ENCODE data around the gene CFAP45.
"Not testable (repeated sequence)": the region's sequence is repeated elsewhere in the genome, so short reads cannot be mapped to it uniquely, and the experiment has no call there.

Gene CFAP45

DNA sequence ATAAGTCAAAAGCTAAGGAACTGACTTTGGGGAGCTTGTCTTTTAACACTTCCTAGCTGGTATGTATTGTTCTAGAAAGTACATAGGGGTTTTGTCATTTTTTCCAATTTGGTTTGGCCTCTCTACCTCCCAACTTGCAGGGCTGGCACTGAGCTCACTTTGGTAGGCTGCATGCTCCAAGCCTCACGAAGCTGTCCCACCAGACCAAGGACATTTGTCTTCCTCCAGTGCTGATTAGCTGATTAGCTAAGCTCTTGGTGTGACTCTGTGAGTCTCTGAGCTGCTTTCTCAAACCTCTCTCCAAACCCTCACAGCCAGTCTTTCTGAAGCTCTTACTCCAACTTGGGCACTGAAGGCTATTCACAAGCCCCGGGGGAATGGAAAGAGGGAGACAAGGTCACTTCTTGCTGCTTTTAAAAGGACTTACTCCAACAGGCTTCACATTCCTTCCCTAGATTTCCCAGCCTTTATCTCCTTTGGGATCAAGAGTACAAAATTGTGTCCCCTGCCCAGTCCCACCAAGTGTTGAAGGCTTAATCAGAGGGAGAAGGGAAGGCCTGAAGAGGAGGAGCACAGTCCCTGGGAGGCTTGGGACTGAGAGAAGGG, 893 bp upstream of the CFAP45 start:
- no peak for DNase-seq

DNA sequence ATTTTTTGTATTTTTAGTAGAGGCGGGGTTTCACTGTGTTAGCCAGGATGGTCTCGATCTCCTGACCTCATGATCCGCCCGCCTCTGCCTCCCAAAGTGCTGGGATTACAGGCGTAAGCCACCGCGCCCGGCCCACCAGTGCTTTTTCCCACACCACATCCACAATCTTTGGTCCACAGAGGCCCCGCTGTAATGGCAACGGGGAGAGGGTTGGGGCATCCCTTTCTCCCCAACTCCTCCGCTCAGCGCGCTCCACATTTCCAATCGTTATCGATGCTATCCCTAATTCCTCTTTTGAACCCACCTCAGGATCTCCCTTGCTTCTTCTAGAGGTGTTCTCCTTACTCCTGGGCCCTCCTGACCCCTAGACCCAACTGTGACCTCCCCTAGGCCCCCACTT, 331 bp downstream of the CFAP45 start:
- not testable (repeated sequence) for DNase-seq

DNA sequence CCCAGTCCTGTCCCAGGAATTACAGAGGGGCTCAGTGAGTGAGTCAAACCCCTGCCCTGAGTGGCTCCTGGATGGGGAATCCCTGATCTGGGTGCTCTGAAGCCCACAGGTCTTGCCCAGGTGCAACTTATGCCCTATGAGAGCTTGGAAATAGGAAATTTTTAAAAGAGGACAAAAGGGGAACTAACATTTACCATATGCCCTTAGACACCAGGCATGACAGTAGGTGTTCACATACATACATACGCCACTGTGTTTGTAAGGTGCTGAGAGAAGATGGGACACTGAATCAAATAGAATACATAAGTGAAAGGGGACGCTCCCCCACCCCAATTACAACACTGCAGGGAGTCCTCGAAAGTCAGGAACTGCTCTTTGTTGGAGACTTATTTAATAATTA, 1.4 kb downstream of the CFAP45 start:
- DNase-seq = no peak

DNA sequence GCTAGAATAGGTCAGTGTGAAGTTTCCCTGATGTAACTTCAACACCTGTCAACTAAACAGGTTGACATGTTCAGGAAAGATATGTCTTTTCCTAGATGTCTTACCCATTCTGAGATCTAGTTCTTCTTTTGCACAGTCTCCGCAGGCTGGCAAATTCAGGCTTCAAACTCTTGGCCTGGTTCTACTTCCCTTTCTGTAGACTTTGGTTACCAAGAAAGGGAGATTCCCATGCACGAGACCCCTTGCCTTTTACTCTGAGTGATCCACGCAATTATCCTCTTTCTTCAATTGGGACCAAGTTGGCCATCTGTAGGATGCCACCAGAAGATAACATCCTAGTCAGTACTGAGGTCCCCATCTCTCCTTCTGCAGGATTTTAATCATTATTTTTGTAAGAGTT, 2.0 kb downstream of the CFAP45 start:
- no peak for DNase-seq

DNA sequence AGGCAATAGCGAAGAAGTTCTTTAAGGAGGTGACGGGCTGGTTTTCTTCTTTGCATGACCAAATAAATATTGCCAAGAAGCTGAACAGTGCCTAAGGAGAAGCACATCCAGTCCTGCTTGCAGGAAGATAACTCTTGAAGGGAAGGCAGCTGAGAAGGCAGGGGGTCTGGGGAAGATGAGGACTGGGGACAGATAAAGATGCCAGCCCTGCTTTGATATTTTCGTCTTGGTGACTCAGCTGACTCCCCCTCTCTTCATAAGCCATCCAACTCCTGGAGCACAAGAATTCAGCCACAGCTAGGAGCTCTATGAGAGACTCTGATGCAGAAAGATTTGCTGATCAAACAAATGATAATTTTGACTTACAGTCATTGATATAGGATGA, 3.4 kb downstream of the CFAP45 start:
- DNase-seq = no peak

DNA sequence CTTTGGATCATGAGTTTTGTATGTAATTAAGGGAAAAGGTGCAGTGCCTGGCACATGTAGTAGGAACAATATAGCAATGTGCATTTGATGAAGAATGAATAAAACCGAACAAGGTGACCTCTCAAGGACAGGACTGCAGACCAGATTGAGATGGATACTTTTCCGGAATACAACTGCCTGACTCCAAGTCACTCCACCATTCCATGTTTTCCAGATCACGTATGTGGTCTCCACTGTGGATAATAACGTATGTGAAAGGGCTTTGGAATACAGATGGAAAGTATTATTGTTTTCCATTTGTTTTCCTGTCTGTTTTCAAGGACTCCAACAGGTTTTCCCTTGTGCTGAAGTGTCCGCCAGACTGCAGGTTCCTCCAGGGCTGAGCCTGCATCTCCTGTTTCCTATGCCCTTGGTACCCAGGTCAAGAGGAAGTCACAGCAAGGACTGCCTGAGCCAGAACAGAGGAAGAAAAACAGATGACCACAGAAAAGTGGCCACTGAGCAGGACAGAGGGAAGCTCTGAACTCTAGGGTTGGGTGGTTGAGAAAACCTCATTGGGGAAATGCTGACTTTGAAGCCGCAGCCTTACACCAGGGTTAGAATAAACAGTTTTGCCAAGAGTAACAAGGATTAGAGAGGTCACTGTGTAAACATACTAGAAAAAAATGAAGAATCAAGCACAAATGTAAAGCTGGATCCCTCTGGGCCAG, 4.0 kb downstream of the CFAP45 start:
- DNase-seq = no peak

DNA sequence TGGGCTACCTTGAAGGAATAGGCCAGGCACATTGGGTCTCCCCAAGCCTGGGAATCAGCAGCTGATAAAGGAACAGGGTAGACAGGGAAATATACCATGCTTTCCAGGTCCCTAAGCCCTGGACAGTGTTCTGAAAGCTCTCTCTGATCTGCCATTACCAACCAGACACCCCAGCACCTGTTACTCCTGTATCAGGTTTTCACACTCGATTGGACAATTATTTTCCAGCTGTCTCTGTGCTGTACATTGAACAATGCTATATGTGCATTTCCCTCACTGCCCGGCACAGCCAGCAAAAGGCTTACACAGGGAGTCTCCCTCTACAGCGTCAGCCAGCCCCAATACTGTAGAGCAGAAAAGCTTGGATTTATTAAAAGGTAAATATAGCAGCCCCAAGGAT, 4.7 kb downstream of the CFAP45 start:
- no peak for DNase-seq

DNA sequence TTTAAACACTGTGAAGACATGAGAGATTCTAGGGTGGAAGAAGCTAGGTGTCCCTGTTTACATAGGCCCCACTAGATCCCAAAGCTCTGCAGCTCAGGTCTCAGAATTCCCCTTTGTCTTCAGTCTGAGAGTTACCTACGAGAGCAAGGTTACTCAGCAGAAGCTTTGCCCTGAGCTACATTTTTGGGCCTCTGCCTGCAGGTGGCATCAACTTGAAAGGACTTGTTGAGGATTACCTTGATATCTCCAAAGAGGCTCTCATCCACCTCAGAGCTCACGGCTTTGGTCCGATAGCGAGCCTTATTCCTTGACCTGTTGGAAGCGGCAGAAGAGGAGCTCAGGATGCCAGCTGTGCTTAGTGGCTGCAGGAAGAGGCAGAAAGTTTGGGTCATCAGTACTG, 7.0 kb downstream of the CFAP45 start:
- no peak for DNase-seq

DNA sequence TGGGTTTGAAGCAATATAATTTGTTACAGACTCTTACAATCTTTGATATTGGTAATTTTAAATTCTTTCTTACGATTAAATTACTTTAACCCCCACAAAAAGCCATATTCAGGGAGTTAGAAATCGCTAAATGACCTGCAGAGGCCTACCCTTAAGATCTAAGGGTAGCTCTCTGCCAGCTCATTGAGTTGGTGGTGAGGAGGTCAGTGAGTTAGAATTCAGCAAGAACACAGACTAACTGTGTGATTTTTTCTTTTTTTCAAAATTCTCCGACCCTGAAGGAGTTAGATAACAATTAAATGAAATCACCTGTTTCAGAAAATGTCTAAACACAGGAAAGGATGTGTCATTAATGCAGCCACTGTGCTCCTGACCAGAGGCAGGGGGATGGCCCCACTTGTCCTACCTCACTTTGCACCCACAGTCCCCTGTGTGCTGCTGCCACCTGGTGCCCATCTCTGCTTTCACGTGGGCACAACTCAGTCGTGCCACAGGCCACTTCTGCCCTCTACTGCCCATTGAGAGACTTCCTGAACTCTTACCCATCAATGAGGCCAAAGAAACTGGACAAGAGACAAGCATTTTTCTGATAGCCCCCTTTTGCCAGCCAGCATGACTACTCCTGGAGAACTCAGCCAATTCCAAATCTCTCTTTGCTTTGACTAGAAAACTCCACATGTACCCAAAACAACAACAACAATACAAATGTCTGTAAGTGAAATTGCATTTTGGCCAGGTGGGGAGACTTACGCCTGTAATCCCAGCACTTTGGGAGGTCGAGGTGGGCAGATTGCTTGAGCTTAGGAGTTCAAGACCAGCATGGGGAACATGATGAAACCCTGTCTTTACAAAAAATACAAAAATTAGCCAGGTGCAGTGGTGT, 8.4 kb downstream of the CFAP45 start:
- peak; percentile 79 for DNase-seq

DNA sequence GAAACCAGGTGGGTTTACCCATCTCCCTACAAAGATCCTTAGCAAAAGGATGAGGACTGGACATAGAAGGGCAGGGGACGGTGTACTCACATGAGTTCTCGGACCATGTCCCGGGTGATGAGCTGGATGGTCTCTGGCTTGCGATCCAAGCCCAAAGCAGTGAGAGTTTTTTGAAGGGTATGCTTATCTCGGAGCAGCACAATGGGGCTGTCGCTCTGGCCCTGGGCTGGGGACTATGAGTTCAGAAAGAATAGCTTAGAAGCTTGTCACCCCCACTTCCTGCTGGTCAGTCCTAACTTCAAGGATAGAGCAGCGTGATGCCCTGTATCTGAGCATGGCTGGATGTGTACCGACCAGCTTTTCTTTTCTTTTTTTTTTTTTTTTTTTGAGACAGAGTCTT, 9.6 kb downstream of the CFAP45 start:
- DNase-seq = no peak

DNA sequence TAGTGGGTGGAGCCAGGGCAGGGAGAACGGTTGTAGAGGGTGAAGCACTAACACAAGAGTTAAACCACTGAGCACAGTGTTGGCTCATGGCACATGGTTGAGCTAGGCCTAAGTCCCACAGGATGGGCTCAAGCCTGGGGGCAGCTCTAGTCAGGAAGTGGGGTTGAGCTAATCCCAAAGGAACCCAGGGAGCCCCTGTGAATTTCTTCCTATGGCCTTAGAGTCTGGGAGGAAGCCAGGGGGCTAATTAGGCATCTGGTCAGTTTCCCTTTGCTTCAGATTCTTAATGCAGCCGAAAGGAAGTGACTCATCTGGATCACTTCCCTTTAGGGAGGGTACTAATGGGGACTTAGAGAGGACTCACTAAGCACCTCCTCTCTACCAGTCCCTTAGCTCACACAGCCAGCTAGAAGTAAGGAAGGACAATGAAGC, 10.1 kb downstream of the CFAP45 start:
- peak; percentile 27 for DNase-seq

DNA sequence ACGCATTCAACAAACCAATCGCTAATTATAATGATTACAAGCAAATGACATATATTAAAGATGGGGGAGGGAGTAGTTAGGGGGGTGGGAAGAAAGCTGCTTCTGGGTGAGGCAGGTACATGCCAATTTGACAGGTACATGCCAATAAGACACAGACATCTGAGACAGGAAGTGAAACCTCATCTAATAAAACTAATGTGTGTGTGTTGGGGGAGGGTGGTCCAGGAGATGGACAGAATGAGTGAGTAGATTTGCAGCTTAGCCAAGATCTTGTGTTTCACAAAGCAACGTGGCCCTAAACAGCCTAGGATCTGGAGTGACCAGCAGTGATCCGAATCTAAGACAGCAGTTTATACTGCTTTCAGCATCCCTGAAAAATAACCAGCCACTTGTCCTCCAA, 10.8 kb downstream of the CFAP45 start:
- DNase-seq = no peak

DNA sequence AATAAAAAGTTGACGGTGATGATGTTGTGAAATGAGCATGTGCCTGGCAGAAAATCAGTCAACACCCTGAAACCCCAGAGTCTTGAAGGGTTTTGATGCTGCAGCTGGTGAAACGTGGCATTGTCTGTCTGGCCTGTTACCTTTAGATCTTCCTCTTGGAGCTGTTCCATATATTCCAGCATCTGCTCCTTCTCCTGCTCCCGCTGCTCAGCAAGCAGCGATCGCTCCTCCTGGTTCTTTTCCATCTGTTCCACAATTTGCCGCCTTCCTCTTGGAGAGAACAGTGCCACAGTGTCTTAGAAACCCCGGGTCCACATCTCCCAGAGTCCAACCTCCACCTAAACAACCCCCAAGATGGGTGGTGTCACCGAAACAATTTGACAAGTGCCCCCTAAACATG, 15.7 kb downstream of the CFAP45 start:
- no peak for DNase-seq

DNA sequence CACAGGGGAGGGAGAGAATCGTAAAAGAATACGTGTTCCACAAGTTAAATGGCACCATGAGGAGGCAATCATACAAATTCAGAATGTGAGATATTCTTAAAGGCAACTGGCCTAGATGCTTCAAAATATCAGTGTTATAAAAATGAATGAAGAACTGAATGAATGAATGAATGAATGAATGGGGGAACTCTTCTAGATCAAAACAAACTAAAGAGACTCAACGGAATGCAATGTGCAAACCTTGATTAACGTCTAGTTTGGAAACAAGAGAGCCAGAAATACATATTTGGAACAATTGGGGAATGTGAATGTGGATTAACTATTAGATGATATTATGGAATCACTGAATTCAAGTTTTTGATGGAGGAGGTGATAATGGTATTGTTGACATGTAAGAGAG, 16.8 kb downstream of the CFAP45 start:
- no peak for DNase-seq

DNA sequence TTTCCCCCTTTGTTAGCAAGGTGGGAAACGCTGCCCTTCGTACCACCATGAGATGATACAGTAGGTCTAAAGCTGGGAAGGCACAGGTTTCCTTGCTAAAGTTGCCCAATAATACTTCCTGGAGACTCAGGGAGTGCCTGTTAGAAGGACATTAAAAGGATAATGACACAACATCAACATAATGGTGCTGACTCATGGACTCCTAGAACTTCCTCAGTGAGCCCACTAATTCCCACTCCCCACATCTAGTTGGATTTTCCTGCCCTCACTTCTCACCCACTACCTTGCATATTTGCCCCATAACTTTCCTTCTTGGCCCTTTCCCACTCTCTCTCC, 17.5 kb downstream of the CFAP45 start:
- DNase-seq = no peak

DNA sequence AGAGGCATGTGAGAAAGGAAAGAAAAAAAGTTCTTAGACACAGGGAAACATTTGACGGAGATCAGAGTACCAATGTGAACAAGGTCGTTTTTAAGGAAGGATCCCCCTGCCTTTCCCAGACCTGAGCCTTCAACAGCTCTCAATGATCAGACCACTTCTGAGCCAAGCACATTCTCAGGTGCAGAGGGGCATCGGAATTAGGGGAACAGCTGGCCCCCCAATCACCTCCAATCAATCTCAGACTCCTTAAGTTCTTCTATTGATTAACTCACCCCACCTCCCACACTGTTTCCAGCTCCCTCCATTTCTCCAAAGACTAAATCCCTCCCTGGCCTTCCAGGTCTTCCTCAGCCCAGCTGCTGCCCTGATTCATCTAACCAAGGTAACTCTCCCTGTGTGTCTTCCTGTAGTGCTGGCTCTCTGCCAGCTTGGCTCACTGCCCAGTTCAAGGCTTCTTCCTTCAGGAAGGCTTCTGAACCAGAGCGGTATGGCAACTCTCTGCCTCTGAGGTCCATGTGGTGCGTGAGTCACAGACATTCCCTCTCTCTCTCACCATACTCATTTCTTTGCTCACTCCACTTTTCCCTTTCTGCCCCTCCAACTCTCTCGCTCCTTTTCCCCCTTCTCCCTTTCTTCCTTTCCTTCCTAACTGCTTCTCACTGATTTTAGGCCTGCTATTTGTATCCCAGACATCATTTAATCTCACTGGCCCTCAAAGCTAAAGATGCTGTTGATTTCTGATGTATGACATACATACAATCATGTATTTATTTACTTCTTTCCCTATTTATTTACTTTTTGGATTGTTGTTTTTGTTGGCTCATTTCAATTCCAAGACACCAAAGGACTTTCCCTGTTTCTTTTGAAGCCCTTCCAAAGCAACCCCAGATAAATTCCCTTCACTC, 18.1 kb downstream of the CFAP45 start:
- peak; percentile 75 for DNase-seq

DNA sequence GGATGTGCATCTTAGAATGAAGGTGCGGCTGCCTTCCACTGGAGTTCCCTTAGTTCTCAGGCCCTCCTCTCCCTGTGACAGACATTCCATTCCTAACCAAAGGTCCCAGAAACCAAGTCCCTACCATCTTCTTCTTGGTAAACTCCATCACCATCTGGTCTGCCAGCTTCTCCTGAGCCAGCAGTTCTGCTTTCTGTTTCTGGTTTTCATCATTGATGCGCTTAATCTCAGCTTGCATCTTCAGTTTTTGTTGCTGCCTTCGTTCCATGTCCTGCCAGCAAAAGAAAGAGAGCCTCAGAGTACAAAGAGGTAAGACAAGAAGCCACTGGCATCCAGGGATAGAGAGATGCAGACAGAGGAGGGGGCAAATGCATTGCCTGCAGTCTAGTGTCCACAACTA, 19.5 kb downstream of the CFAP45 start:
- no peak for DNase-seq

DNA sequence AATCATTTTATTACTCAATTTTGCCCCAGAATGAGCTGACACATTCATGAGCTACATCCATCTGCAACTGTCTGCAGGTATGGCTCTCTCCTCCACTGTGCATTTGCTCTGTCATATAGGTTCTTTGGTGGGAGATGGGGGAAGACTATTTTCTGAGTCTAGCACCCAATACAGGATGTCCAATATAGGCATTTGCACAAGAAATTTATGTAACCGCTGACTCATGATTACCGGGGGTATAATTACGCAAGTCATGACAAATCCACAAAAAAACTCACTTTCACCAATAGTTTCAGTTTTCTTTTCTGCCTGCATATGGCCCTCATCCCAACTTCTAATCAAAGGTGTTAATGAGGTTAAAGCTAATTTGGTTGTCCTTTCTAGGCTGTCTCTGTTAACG, 20.0 kb downstream of the CFAP45 start:
- no peak for DNase-seq

DNA sequence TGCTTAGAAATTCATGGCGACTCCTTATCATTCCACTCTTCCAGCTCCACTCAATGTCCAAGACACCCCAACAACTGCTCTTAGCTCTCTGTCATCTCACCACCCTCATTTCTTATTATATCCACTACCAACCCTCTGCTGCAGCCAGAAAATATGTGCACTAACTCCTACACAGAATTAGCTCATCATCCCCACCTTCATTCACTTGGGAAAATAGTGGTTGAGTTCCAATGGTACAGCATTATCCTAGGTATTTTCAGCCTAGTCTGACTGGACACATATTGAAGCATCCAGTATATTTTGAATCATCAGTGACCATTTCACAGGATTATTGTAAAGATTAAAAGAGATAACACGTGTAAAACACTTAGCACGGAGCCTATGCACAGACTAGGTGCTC, 20.8 kb downstream of the CFAP45 start:
- no peak for DNase-seq

DNA sequence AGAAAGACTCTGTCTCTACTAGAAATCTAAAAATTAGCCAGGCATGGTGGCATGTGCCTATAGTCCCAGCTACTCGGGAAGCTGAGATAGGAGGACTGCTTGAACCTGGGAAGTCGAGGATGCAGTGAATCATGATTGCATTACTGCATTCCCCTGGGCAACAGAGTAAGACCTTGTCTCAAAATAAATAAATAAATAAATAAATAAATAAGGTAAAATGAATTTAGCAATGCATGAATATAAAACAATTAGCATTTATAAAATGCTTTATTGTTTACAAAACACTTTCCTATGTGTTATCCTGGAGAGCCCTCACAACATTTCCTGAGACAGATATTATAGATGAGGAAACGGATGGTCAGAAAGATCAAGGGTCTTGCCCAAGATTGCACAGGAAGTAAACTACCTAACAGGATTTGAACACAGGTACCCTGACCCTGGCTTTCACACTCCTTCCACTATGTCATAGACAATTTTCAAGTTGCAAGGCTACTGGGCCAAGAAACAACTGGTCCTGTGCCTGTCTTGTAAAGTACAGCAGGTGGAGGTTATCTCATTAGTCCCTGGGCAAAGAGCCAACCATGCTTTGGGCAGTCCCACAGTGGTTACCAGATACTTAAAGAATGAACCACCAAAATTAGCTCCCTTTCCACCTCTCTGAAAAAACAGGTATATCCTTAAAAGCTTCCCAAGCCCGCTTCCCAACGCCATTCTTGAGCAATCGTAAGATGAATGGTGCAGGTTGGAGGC, 22.1 kb downstream of the CFAP45 start:
- DNase-seq = peak; percentile 51

DNA sequence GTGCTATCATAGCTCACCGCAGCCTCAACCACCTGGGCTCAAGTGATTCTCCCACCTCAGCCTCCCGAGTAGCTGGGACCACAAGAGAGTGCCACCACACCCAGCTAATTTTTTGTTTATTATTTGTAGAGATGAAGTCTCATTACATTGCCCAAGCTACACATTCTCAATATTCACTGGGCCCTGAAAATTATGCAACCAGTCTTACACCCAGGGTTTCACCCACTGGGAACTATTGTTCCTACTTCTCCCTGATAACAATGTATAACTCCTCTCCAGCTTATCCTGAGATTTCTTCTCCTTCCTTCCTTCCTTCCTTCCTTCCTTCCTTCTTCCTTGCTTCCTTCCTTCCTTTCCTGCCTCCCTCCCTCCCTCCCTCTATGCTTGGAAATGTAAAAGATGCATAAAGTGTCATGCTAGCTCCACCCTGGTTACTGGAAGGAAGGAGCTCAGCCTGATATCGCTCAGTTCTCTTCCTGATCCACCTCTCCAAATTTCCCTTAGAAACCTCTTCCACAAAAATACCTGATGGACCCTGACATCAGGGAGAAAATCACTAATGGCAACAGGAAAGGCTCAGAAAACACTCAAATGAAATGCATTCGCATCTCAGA, 26.3 kb downstream of the CFAP45 start:
- DNase-seq = no peak

DNA sequence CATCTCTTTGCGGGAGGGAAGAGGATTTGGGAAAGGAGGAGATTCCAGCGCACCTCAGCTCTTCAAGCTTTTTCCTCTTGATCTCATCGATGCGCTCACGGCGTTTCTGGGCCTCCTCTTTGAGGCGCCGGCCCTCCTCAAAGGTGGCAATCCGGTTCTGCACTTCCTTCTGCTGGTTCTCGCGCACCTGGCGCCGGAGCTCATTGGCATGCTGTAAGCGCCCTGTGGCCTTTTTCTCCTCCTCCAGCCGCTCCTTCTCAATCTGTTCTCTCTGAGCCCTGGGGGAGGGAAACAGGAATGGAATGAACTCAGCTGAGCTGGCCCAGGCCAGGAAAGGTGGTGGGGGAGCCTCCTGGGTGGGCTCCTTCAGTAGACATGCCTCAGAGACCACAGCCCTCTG, 27.1 kb downstream of the CFAP45 start:
- DNase-seq = no peak
